Caco-2 (cell line): ENCODE data around the gene RBM7. TPM values are rescaled to one million over a fixed set of nuclear protein-coding genes. Genes with fewer than 3 reads are reported as not detected.

Source experiments
- Bru-seq: library from RNA; stranded (reverse); fragments of 400-500 nt; gene quantifications from one replicate; lab custom pipeline; 2021; lab: Mats Ljungman, UMichigan
- BruChase-seq, 2 experiments: library from RNA; stranded (reverse); fragments of 400-500 nt; gene quantifications; one replicate each; lab custom pipeline; 2021; lab: Mats Ljungman, UMichigan
- BruUV-seq: library from RNA; stranded (reverse); fragments of 400-500 nt; replicated peaks from 2 replicates; lab custom pipeline; 2021; lab: Mats Ljungman, UMichigan
- CTCF ChIA-PET: fragments of 300-600 bp; sonication (Branson Sonifier 250); formaldehyde crosslinking; loops from one replicate; lab custom pipeline; 2022; ENCODE audit warnings: antibody characterized with exemption; lab: Charles Lee
- POLR2A ChIA-PET: fragments of 300-600 bp; sonication (Branson Sonifier 250); formaldehyde crosslinking; loops from one replicate; lab custom pipeline; 2022; ENCODE audit warnings: antibody characterized with exemption; lab: Charles Lee
- DNase-seq, 2 experiments: peaks; one replicate each; pipeline versions ENCODE4 v3.0.0 to v3.0.0-alpha.2; 2020 to 2022
- H3K27me3 ChIP-seq: replicated peaks from 2 replicates; pipeline ENCODE4 v1.6.0; 2011; ENCODE audit warnings: low read length; ENCODE audit not compliant: control insufficient read depth, insufficient read depth
- H3K36me3 ChIP-seq: 2 replicates; pipeline ENCODE4 v1.5.1; 2011; ENCODE audit warnings: low read length; ENCODE audit not compliant: control insufficient read depth, insufficient read depth
- H3K4me1 ChIP-seq: fragments of 250-450 bp; sonication (Bioruptor Pico); 2 replicates; pipeline ENCODE4 v1.5.1; 2020; ENCODE audit warnings: mild to moderate bottlenecking
- H3K4me3 ChIP-seq: 2 replicates; pipeline ENCODE4 v1.5.1; 2011; ENCODE audit warnings: low read depth, mild to moderate bottlenecking, control low read depth, low read length
- H3K9me3 ChIP-seq: fragments of 250-450 bp; sonication (Bioruptor Pico); 2 replicates; pipeline ENCODE4 v1.5.1; 2020; ENCODE audit warnings: mild to moderate bottlenecking, moderate library complexity
- H3K27ac Mint-ChIP-seq: one replicate; pipeline ENCODE4 v1.8.0; 2022; ENCODE audit warnings: mixed read lengths; ENCODE audit not compliant: unreplicated experiment
- H3K27me3 Mint-ChIP-seq: one replicate; pipeline ENCODE4 v1.8.0; 2022; ENCODE audit warnings: mixed read lengths; ENCODE audit not compliant: insufficient read depth, unreplicated experiment
- H3K36me3 Mint-ChIP-seq: one replicate; pipeline ENCODE4 v1.8.0; 2022; ENCODE audit warnings: mild to moderate bottlenecking, mixed read lengths; ENCODE audit not compliant: insufficient read depth, unreplicated experiment
- H3K4me1 Mint-ChIP-seq: one replicate; pipeline ENCODE4 v1.8.0; 2022; ENCODE audit warnings: low read depth, mixed read lengths; ENCODE audit not compliant: unreplicated experiment
- H3K4me3 Mint-ChIP-seq: one replicate; pipeline ENCODE4 v1.8.0; 2022; ENCODE audit warnings: mild to moderate bottlenecking, moderate library complexity, mixed read lengths; ENCODE audit not compliant: unreplicated experiment
- H3K9me3 Mint-ChIP-seq: one replicate; pipeline ENCODE4 v1.8.0; 2022; ENCODE audit warnings: mixed read lengths; ENCODE audit not compliant: unreplicated experiment
- CTCF ChIP-seq, 2 experiments: fragments of 200-600 bp in 1 of 2; IDR thresholded peaks; 1 replicate in 1 of 2; 2 replicates in 1 of 2; pipeline versions ENCODE4 v1.5.1 to v1.8.0; 2011 to 2022; ENCODE audit warnings: antibody characterized with exemption in 1 of 2, control low read depth in 1 of 2, inconsistent platforms in 1 of 2, low read depth in 1 of 2, low read length in 1 of 2, mild to moderate bottlenecking in 1 of 2, moderate library complexity in 1 of 2; ENCODE audit not compliant: insufficient read depth in 1 of 2, severe bottlenecking in 1 of 2, unreplicated experiment in 1 of 2
- intact Hi-C: fragments of 100-400 bp; cut with micrococcal nuclease; formaldehyde crosslinking; loops from one replicate; pipeline ENCODE4 v1.10.0; 2022; ENCODE audit not compliant: unreplicated experiment
- long read RNA-seq: library from polyadenylated mRNA; stranded (forward); transcript quantifications from one replicate; pipeline ENCODE4 v2.0.0, GENCODE V29; 2022
- total RNA-seq: library from RNA; stranded (reverse); gene quantifications from 2 replicates; pipeline ENCODE4 v1.2.3, GENCODE V29; 2022

Gene RBM7
- 57.6 and 62.6 TPM in 2 replicates for total RNA-seq
- Bru-seq, nascent RNA, result percentile 97 among the genes with signal in this experiment
- BruChase-seq, experiment 1, labeled RNA remaining after a 2-hour chase, result percentile 99 among the genes with signal in this experiment
- percentile 94 among the genes with signal in this experiment for BruChase-seq, experiment 2, labeled RNA remaining after a 6-hour chase
- long read RNA-seq, full-length matches to known transcripts, result 193 of 202 reads
- long read RNA-seq, partial matches to known transcripts, result 5 of 202 reads
- long read RNA-seq, other reads (novel, unspliced or antisense), result 4 of 202 reads

DNA sequence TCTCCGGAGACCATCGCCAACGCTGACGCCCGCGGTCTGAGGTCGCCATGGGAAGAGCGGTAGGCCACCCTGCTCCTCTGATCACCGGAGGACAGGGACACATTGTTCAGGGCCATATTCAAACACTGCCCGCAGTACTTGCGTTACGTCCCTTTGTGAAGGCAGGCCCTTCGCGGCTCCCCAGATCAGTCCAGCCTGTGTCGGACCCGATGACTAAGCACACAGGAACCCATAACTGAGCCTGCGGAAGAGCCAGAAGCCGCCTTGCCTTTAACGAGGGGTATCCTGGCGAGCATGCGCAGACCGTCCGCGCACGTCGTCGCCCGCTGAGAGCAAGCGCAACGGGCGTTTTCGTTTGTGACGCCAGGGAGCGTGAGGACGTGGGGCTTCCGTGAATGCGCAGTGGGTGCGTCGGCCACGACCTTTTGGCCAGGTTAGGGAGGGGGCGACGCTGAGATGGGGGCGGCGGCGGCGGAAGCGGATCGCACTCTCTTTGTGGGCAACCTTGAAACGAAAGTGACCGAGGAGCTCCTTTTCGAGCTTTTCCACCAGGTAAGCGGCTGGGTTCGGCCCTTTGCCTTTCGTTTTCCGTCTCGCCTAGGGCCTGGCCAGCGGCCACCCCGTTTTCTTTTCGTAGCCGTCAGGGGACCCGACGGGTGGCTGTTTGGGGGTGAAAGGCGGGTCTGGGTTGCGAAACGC, at the start of gene RBM7, which contains the start of gene C11orf71:
Gene RBM7 (plus strand): TSS at position 451 of the 699 bp plus-strand sequence. CDS start 6 bp downstream, at position 457.
Gene C11orf71 (minus strand): TSS at position 296 of the 699 bp plus-strand sequence. CDS start 180 bp downstream, at position 116.
- H3K36me3 Mint-ChIP-seq, result peaks cover 39% of the 10 kb centered on the region
- H3K27ac Mint-ChIP-seq, result peak within 1 kb of the TSS; percentile 99
- no peaks in the 10 kb centered on the region for H3K9me3 Mint-ChIP-seq
- no peaks in the 10 kb centered on the region for H3K27me3 ChIP-seq
- peaks cover 3% of the 10 kb centered on the region; the same call in 1 of the 2 replicates for H3K36me3 ChIP-seq
- DNase-seq, result peak; percentile 100
- POLR2A ChIA-PET, result interaction anchor here (1.0 to 1.8 kb wide), 2 partner anchors 12 to 39 kb away, joined by 3 to 10 read pairs; partner anchors contain the start of gene REXO2
- intact Hi-C loops, result loop anchor here (1.0 to 5.0 kb wide), 4 partner anchors 38 to 157 kb away; partner anchors contain the start of gene NXPE1
- H3K4me3 Mint-ChIP-seq, result peak within 1 kb of the TSS; percentile 91
- no peaks in the 10 kb centered on the region for H3K9me3 ChIP-seq
- H3K4me1 ChIP-seq, result peaks cover 16% of the 10 kb centered on the region
- TF ChIP-seq CTCF (IDR thresholded peaks at IDR 0.05; ENCODE audit: insufficient read depth in 1 of 2, low read depth in 1 of 2, low read length in 1 of 2, severe bottlenecking in 1 of 2, unreplicated experiment in 1 of 2), result peak in 1 of 2 experiments; percentile 33
- H3K27me3 Mint-ChIP-seq, result no peaks in the 10 kb centered on the region
- peak within 1 kb of the TSS; percentile 51 for H3K4me3 ChIP-seq
- no TSS peak for BruUV-seq
- H3K4me1 Mint-ChIP-seq, result peaks cover 36% of the 10 kb centered on the region
- CTCF ChIA-PET, result interaction anchor here (1.3 kb wide), 1 partner anchor 60 kb away, joined by 3 read pairs; no protein-coding TSS in a partner anchor

- intact Hi-C loops, result no loop called here
- POLR2A ChIA-PET, result no interaction called here
- DNase-seq, result no peak
- Histone ChIP-seq H3K4me3 (no peak overlapping the region), H3K4me1 (no peaks in the 10 kb centered on the region), H3K36me3 (no peaks in the 10 kb centered on the region), H3K27me3 (no peaks in the 10 kb centered on the region), H3K9me3 (no peaks in the 10 kb centered on the region)
- H3K36me3 Mint-ChIP-seq, result no peaks in the 10 kb centered on the region
- no peak for TF ChIP-seq CTCF (IDR thresholded peaks at IDR 0.05; ENCODE audit: insufficient read depth in 1 of 2, low read depth in 1 of 2, low read length in 1 of 2, severe bottlenecking in 1 of 2, unreplicated experiment in 1 of 2)
- CTCF ChIA-PET, result no interaction called here
- H3K4me1 Mint-ChIP-seq, result no peaks in the 10 kb centered on the region
- no peak overlapping the region for H3K4me3 Mint-ChIP-seq
- no TSS peak for BruUV-seq
- no peaks in the 10 kb centered on the region for H3K9me3 Mint-ChIP-seq
- H3K27me3 Mint-ChIP-seq, result no peaks in the 10 kb centered on the region
- H3K27ac Mint-ChIP-seq, result no peak overlapping the region
Observed at GRCh38 chr11:114353443-114353842, 47.0 kb upstream of the RBM7 start.

DNA sequence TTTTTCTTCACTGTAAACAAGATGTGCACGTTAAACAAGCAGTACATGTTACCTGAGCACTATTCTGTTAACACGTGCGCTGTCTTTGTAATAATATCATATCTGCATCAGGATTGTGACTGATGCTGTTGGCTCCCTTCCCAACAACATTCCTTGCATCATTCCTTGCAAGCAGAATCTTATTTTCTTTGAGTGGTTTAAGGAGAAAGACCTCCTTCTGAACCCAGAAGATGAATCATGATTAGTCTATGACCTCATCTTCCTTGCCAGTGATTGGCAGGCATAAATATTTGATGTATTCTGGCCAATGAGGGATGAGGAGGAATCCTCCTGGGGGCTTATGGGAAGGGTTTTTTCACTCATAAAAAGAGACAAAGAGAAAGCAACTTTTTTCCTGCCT, 46.4 kb upstream of the RBM7 start:
- H3K4me3 ChIP-seq, result no peak overlapping the region
- no peaks in the 10 kb centered on the region for H3K27me3 Mint-ChIP-seq
- no peak for TF ChIP-seq CTCF (IDR thresholded peaks at IDR 0.05; ENCODE audit: insufficient read depth in 1 of 2, low read depth in 1 of 2, low read length in 1 of 2, severe bottlenecking in 1 of 2, unreplicated experiment in 1 of 2)
- no peaks in the 10 kb centered on the region for H3K9me3 Mint-ChIP-seq
- H3K36me3 ChIP-seq, result no peaks in the 10 kb centered on the region
- POLR2A ChIA-PET, result no interaction called here
- H3K36me3 Mint-ChIP-seq, result no peaks in the 10 kb centered on the region
- DNase-seq, result no peak
- intact Hi-C loops, result no loop called here
- no peaks in the 10 kb centered on the region for H3K4me1 Mint-ChIP-seq
- BruUV-seq, result no TSS peak
- CTCF ChIA-PET, result no interaction called here
- no peak overlapping the region for H3K27ac Mint-ChIP-seq
- no peaks in the 10 kb centered on the region for H3K9me3 ChIP-seq
- H3K4me3 Mint-ChIP-seq, result no peak overlapping the region
- no peaks in the 10 kb centered on the region for H3K4me1 ChIP-seq
- no peaks in the 10 kb centered on the region for H3K27me3 ChIP-seq
